Bronchial epithelial cell (primary cell): ENCODE data around the gene MAST4. TPM values are rescaled to one million over a fixed set of nuclear protein-coding genes. Genes with fewer than 3 reads are reported as not detected.

Experiments
- DNase-seq: peaks from one replicate; pipeline ENCODE4 v3.0.0-alpha.2; 2010; ENCODE audit warnings: low read depth
- FAIRE-seq: peaks from 2 replicates; lab custom pipeline; 2011; peaks lifted over from hg19 to GRCh38; lab: Jason Lieb, UNC
- H3K27me3 ChIP-seq: 2 replicates; pipeline ENCODE4 v1.5.1; 2011; ENCODE audit warnings: low read length; ENCODE audit not compliant: control insufficient read depth, insufficient read depth
- H3K36me3 ChIP-seq: 2 replicates; pipeline ENCODE4 v1.5.1; 2011; ENCODE audit warnings: low read length; ENCODE audit not compliant: control insufficient read depth, insufficient read depth
- H3K4me3 ChIP-seq: 2 replicates; pipeline ENCODE4 v1.5.1; 2011; ENCODE audit warnings: mild to moderate bottlenecking, low read depth, low read length, control low read depth
- total RNA-seq: library from RNA; depleted of rRNA; stranded (reverse); fragments of >200 nt; gene quantifications from 2 replicates; pipeline ENCODE4 v1.2.1, GENCODE V29; 2014
- TF ChIP-seq, protein P1 (sequence below): IDR thresholded peaks from 2 replicates; pipeline ENCODE4 v1.5.1; 2011; ENCODE audit warnings: mild to moderate bottlenecking, moderate library complexity, low read length, control low read depth, inconsistent platforms; ENCODE audit not compliant: insufficient read depth, severe bottlenecking

MAST4 gene
- total RNA-seq, 1 donor from 2014 or later = 10.3 TPM

GRCh38 chr5:66830636-66831035, 234.4 kb downstream of the MAST4 start:
- FAIRE-seq = no peak
- peak; percentile 79 for DNase-seq
- TF ChIP-seq, protein P1, sequence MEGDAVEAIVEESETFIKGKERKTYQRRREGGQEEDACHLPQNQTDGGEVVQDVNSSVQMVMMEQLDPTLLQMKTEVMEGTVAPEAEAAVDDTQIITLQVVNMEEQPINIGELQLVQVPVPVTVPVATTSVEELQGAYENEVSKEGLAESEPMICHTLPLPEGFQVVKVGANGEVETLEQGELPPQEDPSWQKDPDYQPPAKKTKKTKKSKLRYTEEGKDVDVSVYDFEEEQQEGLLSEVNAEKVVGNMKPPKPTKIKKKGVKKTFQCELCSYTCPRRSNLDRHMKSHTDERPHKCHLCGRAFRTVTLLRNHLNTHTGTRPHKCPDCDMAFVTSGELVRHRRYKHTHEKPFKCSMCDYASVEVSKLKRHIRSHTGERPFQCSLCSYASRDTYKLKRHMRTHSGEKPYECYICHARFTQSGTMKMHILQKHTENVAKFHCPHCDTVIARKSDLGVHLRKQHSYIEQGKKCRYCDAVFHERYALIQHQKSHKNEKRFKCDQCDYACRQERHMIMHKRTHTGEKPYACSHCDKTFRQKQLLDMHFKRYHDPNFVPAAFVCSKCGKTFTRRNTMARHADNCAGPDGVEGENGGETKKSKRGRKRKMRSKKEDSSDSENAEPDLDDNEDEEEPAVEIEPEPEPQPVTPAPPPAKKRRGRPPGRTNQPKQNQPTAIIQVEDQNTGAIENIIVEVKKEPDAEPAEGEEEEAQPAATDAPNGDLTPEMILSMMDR = peak; percentile 8
- no peaks in the 10 kb centered on the region for H3K36me3 ChIP-seq
- no peaks in the 10 kb centered on the region for H3K27me3 ChIP-seq
- H3K4me3 ChIP-seq = no peak overlapping the region

- no peak overlapping the region for H3K4me3 ChIP-seq
- H3K36me3 ChIP-seq = no peaks in the 10 kb centered on the region
- no peaks in the 10 kb centered on the region for H3K27me3 ChIP-seq
- TF ChIP-seq, protein P1 = no peak
- FAIRE-seq (no peak), DNase-seq (no peak)
Measured at GRCh38 chr5:66839636-66840185, 243.5 kb downstream of the MAST4 start.

DNA sequence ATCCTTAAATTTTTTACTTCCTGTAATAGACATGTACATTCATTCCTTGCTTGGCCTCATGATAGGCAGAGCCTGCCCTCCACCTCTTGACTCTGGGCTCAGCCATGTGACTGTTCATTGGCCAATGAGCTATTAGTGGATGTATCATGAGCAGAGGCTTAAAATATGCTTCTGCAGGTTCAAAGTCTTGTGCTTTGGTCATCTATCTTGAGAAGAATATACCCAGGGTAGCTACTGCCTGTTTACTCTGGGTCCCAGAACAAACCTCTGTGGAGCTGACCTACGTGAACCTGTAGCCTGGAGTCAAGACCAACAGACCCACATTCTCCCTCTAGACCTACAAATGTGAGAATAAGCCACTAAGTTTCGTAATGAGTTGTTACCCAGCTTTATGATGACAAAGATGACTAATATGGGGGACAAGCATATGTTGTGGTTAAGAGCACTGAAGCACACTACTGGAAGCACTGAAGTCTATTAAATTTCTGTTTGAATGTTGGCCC, 244.4 kb downstream of the MAST4 start:
- peak; percentile 33 for DNase-seq

GRCh38 chr5:66841264-66841663, 245.1 kb downstream of the MAST4 start:
- H3K4me3 ChIP-seq = no peak overlapping the region
- no peak for DNase-seq
- no peak for FAIRE-seq
- no peaks in the 10 kb centered on the region for H3K27me3 ChIP-seq
- no peaks in the 10 kb centered on the region for H3K36me3 ChIP-seq
- TF ChIP-seq, protein P1 = no peak

More for the DNA sequence above, 244.4 kb downstream of the MAST4 start:
- H3K4me3 ChIP-seq = no peak overlapping the region
- H3K36me3 ChIP-seq = no peaks in the 10 kb centered on the region
- peak; percentile 75 for FAIRE-seq
- TF ChIP-seq, protein P1 = no peak
- no peaks in the 10 kb centered on the region for H3K27me3 ChIP-seq

DNA sequence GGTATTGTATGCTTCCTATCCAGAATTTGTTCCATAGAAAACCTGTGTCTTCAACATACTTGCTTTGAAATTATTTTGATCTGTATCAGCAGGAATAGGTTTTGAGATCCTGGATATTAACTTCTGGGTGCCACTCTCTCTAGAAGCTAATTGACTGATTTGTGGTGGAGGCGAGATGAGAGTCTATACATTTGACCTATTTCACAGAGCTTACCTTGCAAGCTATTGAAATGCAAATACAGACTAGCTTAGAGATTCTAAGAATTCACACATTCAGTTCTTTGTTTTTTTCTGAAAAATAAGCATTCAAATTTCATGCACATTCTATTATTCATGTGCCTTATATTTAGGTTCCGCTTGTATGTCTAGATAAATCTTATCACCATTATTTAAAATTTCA, 246.3 kb downstream of the MAST4 start:
- DNase-seq (no peak), FAIRE-seq (no peak)
- H3K27me3 ChIP-seq = no peaks in the 10 kb centered on the region
- TF ChIP-seq, protein P1 = no peak
- H3K4me3 ChIP-seq = no peak overlapping the region
- no peaks in the 10 kb centered on the region for H3K36me3 ChIP-seq

DNA sequence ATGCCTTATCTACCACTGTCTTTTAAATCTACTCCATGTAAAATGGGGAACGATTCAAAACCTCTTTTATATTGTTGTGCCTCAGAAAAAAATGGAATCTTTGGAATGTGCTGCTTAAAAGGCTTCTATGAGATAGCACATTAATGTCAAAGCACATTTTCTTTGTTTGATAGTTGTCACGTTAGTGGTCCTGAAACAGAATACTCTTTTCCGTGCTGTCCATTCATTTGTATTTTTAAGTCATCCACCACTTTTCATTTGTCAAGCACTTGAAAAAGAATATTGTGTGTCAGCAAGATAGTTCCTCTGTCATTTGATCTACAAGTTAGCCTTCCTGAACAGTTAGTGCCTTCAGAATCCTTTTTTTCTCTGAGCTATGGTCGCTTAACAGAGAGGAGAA, 246.9 kb downstream of the MAST4 start:
- FAIRE-seq (no peak), DNase-seq (no peak)
- no peaks in the 10 kb centered on the region for H3K27me3 ChIP-seq
- TF ChIP-seq, protein P1 = no peak
- no peak overlapping the region for H3K4me3 ChIP-seq
- no peaks in the 10 kb centered on the region for H3K36me3 ChIP-seq
